Dedifferentiated amniotic fluid mesenchymal stem cell (primary cell): ENCODE data around the gene DEUP1.
"Not testable (repeated sequence)": the region's sequence is repeated elsewhere in the genome, so short reads cannot be mapped to it uniquely, and the experiment has no call there.

Experiments used
- DNase-seq: peaks from one replicate; pipeline ENCODE4 v3.0.0-alpha.2; 2016; ENCODE audit errors: extremely low spot score

The DEUP1 gene, protein sequence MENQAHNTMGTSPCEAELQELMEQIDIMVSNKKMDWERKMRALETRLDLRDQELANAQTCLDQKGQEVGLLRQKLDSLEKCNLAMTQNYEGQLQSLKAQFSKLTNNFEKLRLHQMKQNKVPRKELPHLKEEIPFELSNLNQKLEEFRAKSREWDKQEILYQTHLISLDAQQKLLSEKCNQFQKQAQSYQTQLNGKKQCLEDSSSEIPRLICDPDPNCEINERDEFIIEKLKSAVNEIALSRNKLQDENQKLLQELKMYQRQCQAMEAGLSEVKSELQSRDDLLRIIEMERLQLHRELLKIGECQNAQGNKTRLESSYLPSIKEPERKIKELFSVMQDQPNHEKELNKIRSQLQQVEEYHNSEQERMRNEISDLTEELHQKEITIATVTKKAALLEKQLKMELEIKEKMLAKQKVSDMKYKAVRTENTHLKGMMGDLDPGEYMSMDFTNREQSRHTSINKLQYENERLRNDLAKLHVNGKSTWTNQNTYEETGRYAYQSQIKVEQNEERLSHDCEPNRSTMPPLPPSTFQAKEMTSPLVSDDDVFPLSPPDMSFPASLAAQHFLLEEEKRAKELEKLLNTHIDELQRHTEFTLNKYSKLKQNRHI

GRCh38 chr11:93330446-93330984 is at the start of gene DEUP1:
TSS of gene DEUP1 (plus strand) at chr11:93330742. CDS start at chr11:93332260, 1,518 bp downstream.
- no peak for DNase-seq

DNA sequence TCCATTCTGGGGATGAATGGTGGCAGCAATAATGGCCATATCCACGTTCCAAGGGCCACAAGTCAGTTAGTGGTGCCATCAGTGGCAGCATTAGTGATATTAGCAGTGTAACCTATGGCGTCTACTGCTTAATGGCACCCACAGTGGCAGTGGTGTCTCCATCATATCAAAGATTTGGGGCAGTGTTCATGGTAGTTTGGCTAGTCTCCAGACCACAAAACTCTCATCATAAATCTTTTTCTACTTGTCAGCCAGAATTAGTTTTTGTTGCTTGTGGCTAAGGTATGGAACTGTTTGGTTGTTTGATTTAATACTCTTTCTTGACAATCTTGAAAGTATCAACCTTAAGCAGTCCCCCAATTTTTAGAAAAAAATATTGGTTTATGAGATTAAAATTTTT is 45.1 kb upstream of the DEUP1 start:
- DNase-seq, result no peak

GRCh38 chr11:93287434-93287833 is 43.1 kb upstream of the DEUP1 start:
- no peak for DNase-seq

GRCh38 chr11:93288079-93288478 is 42.5 kb upstream of the DEUP1 start:
- DNase-seq, result no peak

GRCh38 chr11:93288767-93289166 is 41.8 kb upstream of the DEUP1 start:
- no peak for DNase-seq

GRCh38 chr11:93289782-93290463 is 40.6 kb upstream of the DEUP1 start:
- no peak for DNase-seq

DNA sequence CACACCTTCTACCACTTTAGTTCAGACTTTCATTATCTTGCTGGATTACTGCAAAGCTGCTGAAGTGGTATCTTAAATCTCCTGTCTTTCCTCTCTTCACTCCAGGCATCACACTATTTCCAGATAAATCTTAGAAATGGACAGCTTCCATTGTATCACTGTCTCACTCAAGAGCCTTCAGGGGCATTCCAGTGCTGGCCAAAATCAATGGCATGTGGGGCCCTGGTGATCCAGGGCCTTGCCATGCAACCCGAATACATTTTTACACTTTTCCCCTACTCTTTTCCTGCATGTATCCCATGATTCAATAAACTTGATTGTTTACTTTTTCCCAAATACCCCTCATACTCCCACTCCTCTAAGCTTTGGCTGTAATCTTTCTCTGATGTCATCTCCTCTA is 39.4 kb upstream of the DEUP1 start:
- DNase-seq, result no peak

DNA sequence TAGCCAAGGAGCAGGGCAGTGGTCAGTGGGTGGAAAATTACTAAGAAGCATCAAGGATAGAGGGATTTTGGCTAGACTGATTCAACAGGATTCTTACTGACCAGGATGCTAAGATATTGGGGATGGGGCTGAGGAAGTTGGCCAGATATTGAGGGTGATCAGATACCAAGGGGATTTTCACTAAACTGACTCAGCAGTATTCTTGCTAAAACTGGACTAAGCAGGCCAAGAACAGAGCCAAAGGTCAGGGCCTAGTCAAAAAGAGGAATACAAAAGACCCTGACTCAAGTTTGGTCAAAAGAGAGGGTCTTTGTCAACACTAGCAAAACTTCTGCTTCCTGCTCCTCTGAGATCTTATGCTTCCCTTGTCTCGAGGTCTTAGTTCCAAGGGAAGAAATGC is 38.6 kb upstream of the DEUP1 start:
- DNase-seq, result no peak

DNA sequence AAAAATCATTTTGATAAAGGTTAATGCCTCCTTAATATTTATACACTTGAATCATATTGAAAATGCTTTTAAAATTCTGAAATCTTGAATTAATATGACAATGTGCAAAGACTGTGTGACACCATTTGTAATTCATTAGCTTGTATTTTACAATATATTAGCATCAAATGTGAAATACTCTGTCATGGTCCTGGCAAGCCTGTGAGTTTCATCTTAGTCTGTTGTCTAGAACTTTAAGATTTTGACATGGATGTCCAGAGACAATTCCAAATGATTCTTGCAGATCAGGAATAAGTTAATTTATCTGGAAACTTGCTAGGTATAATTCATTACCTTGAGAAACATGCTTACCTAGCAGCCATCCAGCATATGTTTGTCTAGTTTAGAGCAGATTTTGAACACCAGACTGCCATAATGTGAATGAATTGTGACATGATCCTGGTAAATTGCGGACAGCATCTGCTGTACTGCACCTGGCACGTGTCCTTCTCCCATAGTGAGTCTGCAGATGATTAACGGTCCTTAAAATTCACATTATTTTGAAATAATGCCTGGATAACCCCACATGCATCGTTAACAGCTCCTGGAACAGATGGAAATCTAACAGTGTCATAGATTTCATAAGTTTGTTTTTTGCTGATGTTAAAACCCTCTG is 34.5 kb upstream of the DEUP1 start:
- DNase-seq, result no peak

- DNase-seq, result no peak
These were observed 26.9 kb upstream of the DEUP1 start for GRCh38 chr11:93303689-93304088.

DNA sequence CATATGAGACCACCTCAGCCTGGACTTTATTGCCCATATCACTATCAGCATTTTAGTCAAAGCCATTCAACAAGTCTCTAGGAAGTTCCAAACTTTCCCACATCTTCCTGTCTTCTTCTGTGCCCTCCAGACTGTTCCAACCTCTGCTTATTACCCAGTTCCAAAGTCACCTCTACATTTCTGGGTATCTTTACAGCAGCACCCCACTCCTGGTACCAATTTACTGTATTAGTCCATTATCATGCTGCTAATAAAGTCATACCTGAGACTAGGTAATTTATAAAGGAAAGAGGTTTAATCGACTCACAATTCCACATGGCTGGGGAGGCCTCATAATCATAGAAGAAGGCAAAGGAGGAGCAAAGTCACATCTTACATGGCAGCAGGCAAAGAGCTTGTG is 16.1 kb upstream of the DEUP1 start:
- DNase-seq, result not testable (repeated sequence)

- no peak for DNase-seq
These were observed 11.2 kb upstream of the DEUP1 start for GRCh38 chr11:93319224-93319839.

DNA sequence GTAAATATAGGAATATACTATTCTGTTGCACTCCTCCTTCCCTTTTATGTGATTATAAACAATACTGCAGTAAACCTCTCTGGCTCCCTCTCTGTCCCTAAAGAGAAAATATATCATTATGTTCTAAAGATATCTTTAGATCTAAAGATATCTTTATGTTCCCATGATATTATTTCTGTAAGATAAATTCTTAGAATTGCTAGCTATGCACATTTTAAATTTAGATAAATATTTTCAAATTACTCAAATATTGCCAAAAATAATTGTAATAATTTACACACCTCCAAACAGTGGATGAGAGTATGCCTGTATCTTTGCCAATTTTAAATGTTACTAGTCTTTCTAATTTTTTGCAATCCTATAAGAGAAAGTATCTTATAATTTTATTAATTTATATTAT is 10.3 kb upstream of the DEUP1 start:
- DNase-seq, result no peak

GRCh38 chr11:93322207-93322606 is 8.3 kb upstream of the DEUP1 start:
- no peak for DNase-seq

GRCh38 chr11:93323747-93324146 is 6.8 kb upstream of the DEUP1 start:
- no peak for DNase-seq

- no peak for DNase-seq
These were observed 6.0 kb upstream of the DEUP1 start for GRCh38 chr11:93324500-93324899.

GRCh38 chr11:93326681-93327080 is 3.9 kb upstream of the DEUP1 start:
- DNase-seq, result no peak

DNA sequence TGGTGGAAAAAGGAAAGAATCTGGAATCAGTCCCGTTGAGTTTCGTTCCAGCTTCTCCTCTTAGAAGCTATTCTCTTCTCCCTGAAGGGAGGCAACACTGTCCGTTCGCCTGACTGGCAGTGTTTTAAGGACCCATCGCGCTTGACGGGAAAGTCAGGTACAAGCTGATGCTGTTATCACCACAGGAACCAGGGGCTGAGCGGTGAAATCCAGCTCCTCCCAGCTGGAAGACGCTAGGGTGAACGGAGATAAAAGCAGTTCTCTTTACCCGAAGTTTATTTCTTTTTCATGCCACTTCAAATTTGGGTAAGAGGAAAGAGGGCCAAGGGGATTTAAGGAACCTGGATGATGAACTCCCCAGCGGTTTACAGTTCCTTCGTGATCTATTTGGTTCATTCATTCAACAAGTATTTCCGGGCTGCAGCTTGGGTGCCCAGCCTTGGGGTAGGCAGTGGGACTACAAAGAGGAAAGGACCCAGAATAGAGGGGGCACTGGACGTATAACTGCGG is 551 bp upstream of the DEUP1 start:
- DNase-seq, result no peak

- no peak for DNase-seq
These were observed 9.7 kb downstream of the DEUP1 start for GRCh38 chr11:93340223-93340622.

- DNase-seq, result no peak
These were observed 14.4 kb downstream of the DEUP1 start for GRCh38 chr11:93344855-93345333.

DNA sequence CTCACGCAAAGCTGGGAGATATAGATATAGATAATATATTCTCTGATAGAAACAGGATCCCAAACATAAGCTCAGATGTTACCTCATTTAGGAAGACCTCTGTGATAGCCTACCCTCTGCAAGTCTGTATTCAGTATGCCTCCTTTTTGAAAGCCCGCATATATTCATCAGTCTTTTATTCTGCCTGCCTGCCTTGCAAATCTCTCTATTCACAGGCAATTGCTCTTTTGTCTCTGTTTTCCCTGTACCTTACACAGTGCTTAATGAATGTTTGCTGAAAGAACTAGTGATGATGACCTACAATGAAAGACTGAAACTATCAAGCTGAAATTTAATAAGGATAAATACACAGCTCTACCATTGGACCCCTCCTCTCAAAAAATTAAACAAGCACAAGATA is 18.4 kb downstream of the DEUP1 start:
- DNase-seq, result no peak
